ENCODE data around the gene TMEM272.

- TF ChIP-seq, protein P1, sequence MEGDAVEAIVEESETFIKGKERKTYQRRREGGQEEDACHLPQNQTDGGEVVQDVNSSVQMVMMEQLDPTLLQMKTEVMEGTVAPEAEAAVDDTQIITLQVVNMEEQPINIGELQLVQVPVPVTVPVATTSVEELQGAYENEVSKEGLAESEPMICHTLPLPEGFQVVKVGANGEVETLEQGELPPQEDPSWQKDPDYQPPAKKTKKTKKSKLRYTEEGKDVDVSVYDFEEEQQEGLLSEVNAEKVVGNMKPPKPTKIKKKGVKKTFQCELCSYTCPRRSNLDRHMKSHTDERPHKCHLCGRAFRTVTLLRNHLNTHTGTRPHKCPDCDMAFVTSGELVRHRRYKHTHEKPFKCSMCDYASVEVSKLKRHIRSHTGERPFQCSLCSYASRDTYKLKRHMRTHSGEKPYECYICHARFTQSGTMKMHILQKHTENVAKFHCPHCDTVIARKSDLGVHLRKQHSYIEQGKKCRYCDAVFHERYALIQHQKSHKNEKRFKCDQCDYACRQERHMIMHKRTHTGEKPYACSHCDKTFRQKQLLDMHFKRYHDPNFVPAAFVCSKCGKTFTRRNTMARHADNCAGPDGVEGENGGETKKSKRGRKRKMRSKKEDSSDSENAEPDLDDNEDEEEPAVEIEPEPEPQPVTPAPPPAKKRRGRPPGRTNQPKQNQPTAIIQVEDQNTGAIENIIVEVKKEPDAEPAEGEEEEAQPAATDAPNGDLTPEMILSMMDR (IDR thresholded peaks at IDR 0.05): peak in 1 of 5 experiments; percentile 27
- no peak for TF ChIP-seq EP300 (IDR thresholded peaks at IDR 0.05; ENCODE audit: low read depth)
Observed at GRCh38 chr13:51781246-51782022, 63.5 kb downstream of the TMEM272 start.

Measured in transverse colon (tissue), 3 donors.